GM23248 (cell line): Measurements from ENCODE around the gene THSD4.

Source experiments
- EZH2 ChIP-seq: fragments of 200-600 bp; sonication (generic); IDR thresholded peaks from 2 replicates; pipeline ENCODE4 v1.6.1; 2018; ENCODE audit warnings: antibody characterized with exemption, mild to moderate bottlenecking; ENCODE audit not compliant: insufficient read depth, poor library complexity, severe bottlenecking
- EZH2phosphoT487 ChIP-seq: fragments of 200-600 bp; sonication (generic); IDR thresholded peaks from 2 replicates; pipeline ENCODE4 v1.6.1; 2018; ENCODE audit warnings: antibody characterized with exemption, moderate library complexity, mild to moderate bottlenecking, low read depth; ENCODE audit not compliant: insufficient read depth

DNA sequence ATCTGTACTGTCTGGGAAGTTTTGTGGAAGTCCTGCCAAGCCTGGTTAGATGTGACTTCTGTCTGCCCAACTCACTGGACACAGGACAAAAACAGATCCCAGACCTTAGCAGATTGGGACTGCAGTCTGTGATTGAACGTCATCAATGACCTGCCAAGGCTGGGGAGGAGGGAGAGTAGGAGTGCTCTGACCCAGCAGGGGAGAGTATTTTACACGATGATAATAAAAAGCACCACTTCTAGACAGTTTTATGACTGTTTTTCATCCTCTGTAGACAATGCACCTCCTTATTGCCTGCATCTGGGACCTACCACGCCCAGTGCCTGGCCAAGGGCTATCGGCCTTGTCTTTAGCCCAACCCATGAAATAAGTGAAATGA lies 592.8 kb downstream of the THSD4 start:
- TF ChIP-seq EZH2, result no peak
- TF ChIP-seq EZH2phosphoT487, result no peak
